Thyroid gland (tissue), 4 donors: ENCODE data around the gene DARS1. TPM values are rescaled to one million over a fixed set of nuclear protein-coding genes. Genes with fewer than 3 reads are reported as not detected.

Source experiments
- DNase-seq, 2 donors: peaks; one replicate each; pipeline ENCODE4 v3.0.0-alpha.2; 2019
- H3K27ac ChIP-seq, 3 donors: fragments of 200-600 bp; sonication (generic); 1 replicate in 2 of 3; 2 replicates in 1 of 3; pipeline ENCODE4 v1.5.1; 2016 to 2019; ENCODE audit warnings: mild to moderate bottlenecking in 1 of 3, moderate library complexity in 1 of 3
- H3K27me3 ChIP-seq: fragments of 200-600 bp; sonication (generic); one replicate; pipeline ENCODE4 v1.5.1; 2019
- H3K36me3 ChIP-seq, 2 donors: fragments of 200-600 bp; sonication (generic); one replicate each; pipeline ENCODE4 v1.5.1; 2016 to 2019
- H3K4me1 ChIP-seq, 2 donors: fragments of 200-600 bp; sonication (generic); one replicate each; pipeline ENCODE4 v1.5.1; 2017 to 2019
- H3K4me3 ChIP-seq, 3 donors: fragments of 200-600 bp; sonication (generic); replicated peaks in 1 of 3; 1 replicate in 2 of 3; 2 replicates in 1 of 3; pipeline ENCODE4 v1.5.1; 2016; ENCODE audit warnings: mild to moderate bottlenecking in 1 of 3
- H3K9me3 ChIP-seq: fragments of 200-600 bp; sonication (generic); one replicate; pipeline ENCODE4 v1.5.1; 2017
- CTCF ChIP-seq, 6 experiments: fragments of 200-600 bp in 3 of 6; fragments of 450-650 bp in 3 of 6; sonication (generic) in 3 of 6; IDR thresholded peaks; one replicate each; pipeline ENCODE4 v1.5.1; 2016 to 2019; ENCODE audit warnings: antibody characterized with exemption in 6 of 6, mild to moderate bottlenecking in 2 of 6, inconsistent platforms in 1 of 6, moderate library complexity in 1 of 6
- POLR2A ChIP-seq, 2 donors: fragments of 450-650 bp; IDR thresholded peaks; one replicate each; pipeline ENCODE4 v1.6.1; 2017; ENCODE audit warnings: antibody characterized with exemption in 2 of 2, mild to moderate bottlenecking in 2 of 2, moderate library complexity in 1 of 2
- WGBS, 2 donors: methylation state at CpG; one replicate each; pipeline ENCODE4 v1.1.5; 2017; 5-methylcytosine and 5-hydroxymethylcytosine counted together
- intact Hi-C: fragments of 100-400 bp; cut with DNase I; formaldehyde crosslinking; loops from one replicate; pipeline ENCODE4 v1.15.1; 2023
- total RNA-seq, 4 donors: library from RNA; depleted of rRNA; stranded (reverse); fragments of >200 nt; gene quantifications; one replicate each; pipeline ENCODE4 v1.2.3, GENCODE V29; 2016

DARS1 gene
- total RNA-seq, 4 donors from 2014 or later, result 69.6 to 94.4 (median 75.9) TPM

DNA sequence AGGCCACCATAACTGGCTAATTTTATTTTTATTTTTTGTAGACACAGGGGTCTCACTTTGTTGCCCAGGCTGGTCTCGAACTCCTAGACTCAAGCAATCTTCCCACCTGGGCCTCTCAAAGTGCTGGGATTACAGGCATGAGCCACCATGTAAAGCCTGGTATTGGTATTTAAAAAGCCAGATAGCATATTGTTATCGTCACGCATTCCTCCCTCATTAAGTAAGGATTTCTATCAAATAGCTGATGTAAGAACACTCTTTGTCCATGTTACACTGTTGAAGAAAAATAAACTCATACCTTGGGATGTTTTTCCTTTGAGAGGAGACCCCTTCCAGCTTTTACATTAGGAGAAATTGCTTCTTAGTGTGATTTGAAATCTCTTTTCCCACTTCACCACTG is 39.2 kb upstream of the DARS1 start:
- Histone ChIP-seq H3K9me3 (no peaks in the 10 kb centered on the region), H3K4me3 (no peak overlapping the region), H3K27ac (no peak overlapping the region), H3K27me3 (no peaks in the 10 kb centered on the region), H3K4me1 (no peaks in the 10 kb centered on the region), H3K36me3 (no peaks in the 10 kb centered on the region)
- DNase-seq, result no peak
- no peak for TF ChIP-seq CTCF (IDR thresholded peaks at IDR 0.05)
- no peak for TF ChIP-seq POLR2A (IDR thresholded peaks at IDR 0.05)
- intact Hi-C loops, result no loop called here
- WGBS, 2 donors, result 99% methylated on average over 3 of the region's 3 CpGs

- 97 to 99% methylated on average over 6 of the region's 6 CpGs for WGBS, 2 donors
Observed at GRCh38 chr2:136024185-136024584, 38.8 kb upstream of the DARS1 start.

DNA sequence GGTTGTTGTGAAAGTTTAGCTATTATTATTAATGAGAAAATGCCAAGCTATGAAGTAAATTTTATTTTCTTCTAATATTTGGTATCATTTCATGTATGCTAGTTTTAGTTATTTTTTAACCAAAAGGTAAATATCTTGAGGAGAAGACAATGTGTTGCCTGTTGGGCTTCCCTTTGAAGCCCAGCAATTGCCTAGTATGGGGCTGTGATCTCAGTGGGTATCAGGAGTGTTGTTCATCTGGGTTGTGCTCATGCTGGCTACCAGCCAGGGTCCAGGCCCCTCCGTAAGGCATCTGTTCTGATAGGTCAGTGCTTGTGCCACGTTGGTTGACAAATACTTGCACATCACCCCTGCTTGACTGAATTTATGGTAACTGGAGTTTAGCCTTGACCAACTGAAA is 38.0 kb upstream of the DARS1 start:
- H3K4me3 ChIP-seq, result no peak overlapping the region
- intact Hi-C loops, result no loop called here
- no peak for TF ChIP-seq POLR2A (IDR thresholded peaks at IDR 0.05)
- no peak for TF ChIP-seq CTCF (IDR thresholded peaks at IDR 0.05)

More at GRCh38 chr2:136024185-136024584, 38.8 kb upstream of the DARS1 start:
- H3K9me3 ChIP-seq, result no peaks in the 10 kb centered on the region
- no peak overlapping the region for H3K4me3 ChIP-seq
- no peaks in the 10 kb centered on the region for H3K27me3 ChIP-seq
- no peak overlapping the region for H3K27ac ChIP-seq
- no peaks in the 10 kb centered on the region for H3K36me3 ChIP-seq
- TF ChIP-seq POLR2A (IDR thresholded peaks at IDR 0.05) (no peak), CTCF (IDR thresholded peaks at IDR 0.05) (no peak)
- intact Hi-C loops, result no loop called here
- DNase-seq, result no peak
- H3K4me1 ChIP-seq, result no peaks in the 10 kb centered on the region

DNA sequence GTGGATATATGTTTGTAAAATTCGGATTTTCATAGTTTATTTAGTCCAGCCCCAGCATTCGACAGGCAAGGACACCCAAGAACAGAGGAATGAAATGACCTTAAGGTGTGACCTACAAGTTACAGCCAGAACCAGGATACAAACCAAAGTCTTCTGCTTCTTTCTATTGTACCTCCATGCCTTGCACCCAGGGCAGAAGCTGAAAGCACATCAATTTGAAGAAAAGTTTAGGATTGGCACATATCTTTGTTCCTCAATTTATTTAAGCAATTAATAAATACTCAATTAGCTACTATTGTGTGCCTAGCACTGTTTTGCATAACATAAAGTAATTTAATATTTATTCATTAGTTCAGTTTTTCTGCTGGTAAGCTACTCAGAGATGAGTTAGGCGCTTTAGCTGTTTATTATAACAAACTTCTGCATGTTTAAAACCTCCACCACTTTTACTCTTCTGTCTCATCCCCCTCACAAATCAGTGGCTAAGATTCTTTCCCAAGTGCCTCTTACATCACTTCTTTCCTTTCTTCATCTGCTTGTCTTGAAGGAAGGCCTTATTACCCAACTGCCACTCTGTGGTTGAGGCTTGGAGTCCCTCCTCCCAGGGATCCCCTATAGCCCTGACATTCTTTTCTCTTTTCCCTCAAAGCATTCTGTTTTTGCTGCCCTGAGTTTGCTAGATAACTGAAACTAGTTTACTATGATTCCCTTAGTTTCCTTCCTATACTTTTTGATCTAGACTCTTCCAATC is 37.1 kb upstream of the DARS1 start:
- WGBS, 2 donors, result 91 to 95% methylated on average over 3 of the region's 3 CpGs
- DNase-seq, result no peak
- H3K4me3 ChIP-seq, result no peak overlapping the region
- intact Hi-C loops, result no loop called here
- no peaks in the 10 kb centered on the region for H3K9me3 ChIP-seq
- H3K27me3 ChIP-seq, result no peaks in the 10 kb centered on the region
- TF ChIP-seq CTCF (IDR thresholded peaks at IDR 0.05) (no peak), POLR2A (IDR thresholded peaks at IDR 0.05) (no peak)
- H3K4me1 ChIP-seq, result no peaks in the 10 kb centered on the region
- H3K27ac ChIP-seq, result no peak overlapping the region
- H3K36me3 ChIP-seq, result no peaks in the 10 kb centered on the region

More for the DNA sequence above, 38.0 kb upstream of the DARS1 start:
- no peaks in the 10 kb centered on the region for H3K4me1 ChIP-seq
- no peaks in the 10 kb centered on the region for H3K36me3 ChIP-seq
- 92 to 98% methylated on average over 2 of the region's 2 CpGs for WGBS, 2 donors
- H3K27me3 ChIP-seq, result no peaks in the 10 kb centered on the region
- H3K27ac ChIP-seq, result no peak overlapping the region
- DNase-seq, result no peak
- no peaks in the 10 kb centered on the region for H3K9me3 ChIP-seq

DNA sequence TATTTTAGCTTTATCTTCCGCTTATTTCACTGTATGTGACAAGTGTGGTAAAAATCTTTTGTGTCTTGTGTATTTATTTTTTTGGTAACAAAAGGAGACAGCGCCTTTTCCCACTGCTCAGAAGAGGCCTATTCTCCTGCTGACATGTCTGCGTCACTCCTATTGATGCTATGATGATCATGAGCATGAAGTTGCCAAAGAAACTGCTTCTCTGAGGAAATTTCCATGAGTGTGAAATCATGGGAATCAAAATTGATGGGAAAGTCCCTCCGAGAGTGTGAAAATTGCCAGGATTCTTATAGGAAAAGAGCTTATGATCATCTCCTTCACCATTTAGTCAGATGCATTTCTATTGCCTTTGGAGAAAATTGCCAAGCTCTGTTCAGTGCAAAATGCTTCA is 36.5 kb upstream of the DARS1 start:
- Histone ChIP-seq H3K27ac (no peak overlapping the region), H3K4me1 (no peaks in the 10 kb centered on the region), H3K36me3 (no peaks in the 10 kb centered on the region), H3K4me3 (no peak overlapping the region), H3K9me3 (no peaks in the 10 kb centered on the region), H3K27me3 (no peaks in the 10 kb centered on the region)
- TF ChIP-seq POLR2A (IDR thresholded peaks at IDR 0.05) (no peak), CTCF (IDR thresholded peaks at IDR 0.05) (no peak)
- WGBS, 2 donors, result 99% methylated on average over 4 of the region's 4 CpGs
- intact Hi-C loops, result no loop called here
- no peak for DNase-seq
